GM06990 (cell line): Measurements from ENCODE around the gene LDHA.
A peak's percentile ranks its signal among the peaks of the same experiment; 100 is the strongest.

Experiments used
- DNase-seq: peaks from one replicate; pipeline ENCODE4 v3.0.0-alpha.2; 2011; ENCODE audit not compliant: insufficient read length; ENCODE audit errors: extremely low read depth
- H3K27me3 ChIP-seq: replicated peaks from 2 replicates; pipeline ENCODE4 v1.6.0; 2011; ENCODE audit warnings: low read length; ENCODE audit not compliant: control insufficient read depth, insufficient read depth
- H3K36me3 ChIP-seq: 2 replicates; pipeline ENCODE4 v1.5.1; 2011; ENCODE audit warnings: low read length; ENCODE audit not compliant: control insufficient read depth, insufficient read depth
- H3K4me3 ChIP-seq: replicated peaks from 2 replicates; pipeline ENCODE4 v1.5.1; 2011; ENCODE audit warnings: low read depth, mild to moderate bottlenecking, control low read depth, low read length
- CTCF ChIP-seq: IDR thresholded peaks from 2 replicates; pipeline ENCODE4 v1.5.1; 2011; ENCODE audit warnings: low read length, control low read depth, mild to moderate bottlenecking, inconsistent platforms; ENCODE audit not compliant: insufficient read depth, poor library complexity, severe bottlenecking

Gene LDHA

DNA sequence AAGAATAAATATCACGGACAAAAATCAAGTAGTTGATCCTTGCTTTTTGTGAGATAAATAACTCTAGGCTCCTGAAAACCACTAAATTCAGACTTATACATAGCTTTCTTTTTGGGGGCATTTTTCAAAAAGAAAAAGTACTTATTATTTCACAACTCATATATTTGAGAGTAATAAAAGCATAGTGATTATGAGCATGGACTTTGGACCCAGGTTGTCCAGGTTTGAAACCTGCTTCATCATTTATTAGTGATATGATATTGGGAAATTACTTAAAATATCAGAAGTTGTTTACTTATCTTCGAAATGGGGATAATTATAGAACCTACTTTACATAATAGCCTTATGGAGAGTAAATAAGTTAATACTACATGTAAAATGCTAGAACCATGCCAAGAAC lies 44.3 kb downstream of the LDHA start:
- DNase-seq, result no peak
- H3K36me3 ChIP-seq, result no peaks in the 10 kb centered on the region
- TF ChIP-seq CTCF, result no peak
- no peak overlapping the region for H3K4me3 ChIP-seq
- no peaks in the 10 kb centered on the region for H3K27me3 ChIP-seq

DNA sequence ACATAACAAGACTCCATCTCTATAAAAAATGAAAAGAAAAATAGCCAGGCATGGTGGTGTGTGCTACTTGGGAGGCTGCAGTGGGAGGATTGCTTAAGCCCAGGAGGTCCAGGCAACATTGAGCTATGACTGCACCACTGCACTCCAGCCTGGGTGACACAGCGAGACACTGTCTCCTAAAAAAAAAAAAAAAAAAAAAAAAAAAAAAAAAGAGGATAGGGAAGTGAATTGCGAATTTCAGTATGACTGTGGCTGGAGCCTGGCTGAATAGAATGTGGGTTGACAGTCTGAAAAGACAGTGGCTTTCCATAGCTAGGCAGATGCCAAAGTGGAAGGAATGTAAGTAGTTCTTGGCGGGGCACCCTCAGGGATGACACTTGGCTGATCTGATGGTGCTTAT lies 54.9 kb downstream of the LDHA start:
- TF ChIP-seq CTCF, result no peak
- Histone ChIP-seq H3K4me3 (no peak overlapping the region), H3K36me3 (no peaks in the 10 kb centered on the region), H3K27me3 (no peaks in the 10 kb centered on the region)
- no peak for DNase-seq

DNA sequence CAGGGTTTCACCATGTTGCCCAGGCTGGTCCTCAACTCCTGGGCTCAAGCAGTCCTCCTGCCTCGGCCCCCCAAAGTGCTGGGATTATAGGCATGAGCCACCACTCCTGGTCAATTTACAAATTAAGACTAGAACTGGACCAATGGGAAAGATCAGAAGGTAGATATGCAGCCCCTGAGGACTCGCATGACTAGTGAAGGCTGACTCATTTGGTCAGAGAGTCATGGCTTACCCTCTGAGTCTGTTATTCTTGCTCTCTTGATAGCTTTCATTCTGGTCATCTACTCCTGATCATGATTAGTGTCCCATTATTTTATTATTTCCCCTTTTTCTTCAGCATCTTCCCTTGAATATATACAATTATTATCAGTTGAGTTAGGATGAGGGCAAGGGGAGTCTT lies 58.6 kb downstream of the LDHA start:
- Histone ChIP-seq H3K4me3 (no peak overlapping the region), H3K27me3 (no peaks in the 10 kb centered on the region), H3K36me3 (no peaks in the 10 kb centered on the region)
- no peak for TF ChIP-seq CTCF
- DNase-seq, result no peak

DNA sequence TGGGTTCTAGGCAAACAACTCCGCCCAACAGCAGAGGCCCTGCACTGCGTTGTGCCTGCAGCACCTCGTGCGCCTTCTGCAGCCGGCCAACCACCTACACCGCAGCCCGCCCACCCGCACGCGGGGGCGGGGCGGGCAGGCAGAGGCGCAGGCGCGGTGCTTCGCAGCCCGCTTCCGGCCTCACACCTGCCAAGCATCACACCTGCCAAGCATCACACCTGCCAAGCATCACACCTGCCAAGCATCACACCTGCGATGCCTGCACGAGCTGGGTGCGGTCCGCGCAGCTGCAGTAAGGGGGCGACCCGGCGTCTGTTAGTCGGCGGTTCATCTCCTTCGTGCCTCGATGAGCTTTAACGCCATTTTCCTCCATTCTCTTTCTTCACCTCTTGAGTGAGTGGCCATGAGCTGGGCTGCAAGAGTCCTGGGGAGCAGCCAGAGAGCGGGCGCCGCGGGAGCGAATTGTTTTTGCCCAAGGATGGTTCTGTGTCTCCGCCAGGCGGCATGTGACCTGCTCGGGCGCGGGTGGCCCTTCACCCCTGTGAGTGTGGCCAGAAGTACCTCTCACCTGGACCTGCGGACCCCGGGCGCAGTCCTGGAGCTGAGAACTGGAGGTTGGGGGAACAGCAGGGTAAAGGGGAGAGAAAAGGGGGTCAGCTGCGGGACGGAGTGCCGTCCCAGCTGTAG lies 61.5 kb downstream of the LDHA start, which contains the start of gene LDHAL6A:
LDHAL6A (plus strand) TSS at position 171 of the 687 bp plus-strand sequence. CDS start 825 bp downstream, outside the sequence.
- Histone ChIP-seq H3K36me3 (no peaks in the 10 kb centered on the region), H3K4me3 (no peak within 1 kb of the TSS), H3K27me3 (no peaks in the 10 kb centered on the region)
- no peak for TF ChIP-seq CTCF
- peak; percentile 20 for DNase-seq

DNA sequence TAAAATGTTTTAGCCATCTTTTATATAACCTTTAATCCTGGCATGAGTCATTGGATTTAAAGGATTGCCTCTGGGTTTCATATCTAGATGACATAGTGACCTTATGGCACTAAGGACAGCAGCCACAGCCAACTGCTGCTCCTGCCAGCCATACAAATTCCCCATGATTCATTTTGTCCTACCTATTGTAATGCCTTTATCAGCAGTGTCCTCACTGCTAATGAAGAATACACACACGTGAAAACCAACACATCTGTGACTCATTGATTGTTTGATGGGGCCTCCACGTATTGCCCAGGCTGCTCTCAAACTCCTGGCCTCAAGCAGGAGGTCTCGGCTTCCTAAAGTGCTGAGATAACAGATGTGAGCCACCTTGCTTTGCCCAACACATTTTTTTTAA lies 63.1 kb downstream of the LDHA start:
- Histone ChIP-seq H3K27me3 (no peaks in the 10 kb centered on the region), H3K36me3 (no peaks in the 10 kb centered on the region), H3K4me3 (no peak overlapping the region)
- no peak for TF ChIP-seq CTCF
- DNase-seq, result no peak
